Astrocyte (in vitro differentiated cells and primary cell): Measurements from ENCODE around the gene TST. TPM values are rescaled to one million over a fixed set of nuclear protein-coding genes. Genes with fewer than 3 reads are reported as not detected.
A peak's percentile ranks its signal among the peaks of the same experiment; 100 is the strongest.

Source experiments
- DNase-seq: peaks from one replicate; pipeline ENCODE4 v3.0.0-alpha.2; 2010; ENCODE audit warnings: low read depth
- FAIRE-seq: peaks from 2 replicates; lab custom pipeline; 2011; peaks lifted over from hg19 to GRCh38; lab: Jason Lieb, UNC
- H2AFZ ChIP-seq: 2 replicates; pipeline ENCODE4 v1.6.0; 2012; ENCODE audit warnings: low read depth, low read length, inconsistent platforms
- H3K27ac ChIP-seq: 2 replicates; pipeline ENCODE4 v1.5.1; 2011; ENCODE audit warnings: low read depth, low read length, inconsistent platforms
- H3K27me3 ChIP-seq: 2 replicates; pipeline ENCODE4 v1.6.0; 2011; ENCODE audit warnings: low read length, inconsistent platforms; ENCODE audit not compliant: insufficient read depth
- H3K36me3 ChIP-seq: 2 replicates; pipeline ENCODE4 v1.5.1; 2011; ENCODE audit warnings: low read length, inconsistent platforms; ENCODE audit not compliant: insufficient read depth
- H3K4me1 ChIP-seq: 2 replicates; pipeline ENCODE4 v1.5.1; 2011; ENCODE audit warnings: low read length, inconsistent platforms; ENCODE audit not compliant: insufficient read depth
- H3K4me2 ChIP-seq: 2 replicates; pipeline ENCODE4 v1.6.0; 2012; ENCODE audit warnings: low read length, inconsistent platforms
- H3K4me3 ChIP-seq: 2 replicates; pipeline ENCODE4 v1.5.1; 2011; ENCODE audit warnings: low read depth, mild to moderate bottlenecking, low read length, inconsistent platforms; ENCODE audit not compliant: insufficient read depth
- H3K79me2 ChIP-seq: 2 replicates; pipeline ENCODE4 v1.6.0; 2012; ENCODE audit warnings: mild to moderate bottlenecking, low read length, inconsistent platforms; ENCODE audit not compliant: insufficient read depth
- H3K9ac ChIP-seq: 2 replicates; pipeline ENCODE4 v1.6.0; 2012; ENCODE audit warnings: mild to moderate bottlenecking, low read length, inconsistent platforms
- H3K9me3 ChIP-seq: 2 replicates; pipeline ENCODE4 v1.5.1; 2012; ENCODE audit warnings: low read depth, mild to moderate bottlenecking, low read length, inconsistent platforms; ENCODE audit not compliant: insufficient read depth
- H4K20me1 ChIP-seq: 2 replicates; pipeline ENCODE4 v1.6.0; 2012; ENCODE audit warnings: low read length, inconsistent platforms; ENCODE audit not compliant: insufficient read depth
- H3K27ac Mint-ChIP-seq: one replicate; pipeline ENCODE4 v1.8.0; 2021; ENCODE audit warnings: mild to moderate bottlenecking, mixed read lengths; ENCODE audit not compliant: unreplicated experiment
- H3K27me3 Mint-ChIP-seq: one replicate; pipeline ENCODE4 v1.8.0; 2021; ENCODE audit warnings: low read depth, mixed read lengths; ENCODE audit not compliant: unreplicated experiment
- H3K36me3 Mint-ChIP-seq: one replicate; pipeline ENCODE4 v1.8.0; 2021; ENCODE audit warnings: low read depth, mixed read lengths; ENCODE audit not compliant: unreplicated experiment
- H3K4me1 Mint-ChIP-seq: one replicate; pipeline ENCODE4 v1.8.0; 2021; ENCODE audit warnings: low read depth, mixed read lengths; ENCODE audit not compliant: unreplicated experiment
- H3K4me3 Mint-ChIP-seq: one replicate; pipeline ENCODE4 v1.8.0; 2021; ENCODE audit warnings: mild to moderate bottlenecking, moderate library complexity, mixed read lengths; ENCODE audit not compliant: unreplicated experiment
- H3K9me3 Mint-ChIP-seq: one replicate; pipeline ENCODE4 v1.8.0; 2021; ENCODE audit warnings: mild to moderate bottlenecking, mixed read lengths; ENCODE audit not compliant: unreplicated experiment
- CTCF ChIP-seq: IDR thresholded peaks from 2 replicates; pipeline ENCODE4 v1.5.1; 2011; ENCODE audit warnings: low read depth, mild to moderate bottlenecking, inconsistent platforms, low read length, moderate library complexity; ENCODE audit not compliant: insufficient read depth
- EZH2 ChIP-seq: IDR thresholded peaks from 2 replicates; pipeline ENCODE4 v1.6.1; 2012; ENCODE audit warnings: mild to moderate bottlenecking, low read length, inconsistent platforms; ENCODE audit not compliant: insufficient read depth
- total RNA-seq: library from RNA; stranded (reverse); gene quantifications from 2 replicates; pipeline ENCODE4 v1.2.1, GENCODE V29; 2021

TST gene
- total RNA-seq, 1 donor from 2014 or later = 32.2 TPM

DNA sequence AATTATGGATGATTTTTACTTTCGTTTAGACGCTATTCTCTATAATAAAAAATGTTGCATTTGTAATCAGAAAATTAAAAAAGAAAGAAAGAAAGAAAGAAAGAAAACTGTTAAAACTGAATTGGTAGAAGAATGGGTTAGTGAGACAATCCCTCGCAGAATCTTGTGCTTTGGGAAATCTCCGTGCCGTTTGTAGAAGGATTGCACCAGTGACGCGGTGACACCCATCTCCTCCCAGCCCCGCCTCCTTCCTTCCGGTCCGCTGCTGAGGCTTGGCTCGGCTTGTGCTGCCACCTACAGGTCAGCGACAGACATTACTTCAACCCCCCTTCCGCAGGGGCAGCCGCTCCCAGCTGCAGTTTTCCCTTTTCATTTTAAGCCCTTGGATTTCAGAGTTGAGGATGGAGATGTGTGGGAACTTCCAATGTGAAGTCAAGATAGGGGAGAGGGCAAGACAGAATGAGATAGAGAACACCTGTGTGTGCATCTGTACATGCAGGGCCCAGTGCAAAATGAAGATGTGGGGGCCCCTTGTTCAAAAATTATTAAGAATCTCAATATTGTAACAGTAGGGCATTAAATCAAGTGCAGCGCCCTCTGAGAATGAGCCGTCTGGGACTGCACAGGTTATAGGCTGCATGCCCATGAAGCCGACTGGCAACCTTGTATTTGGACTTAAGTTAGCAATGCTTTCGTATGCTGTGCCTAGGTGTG lies 41.1 kb downstream of the TST start:
- peak overlapping the region; percentile 1 for H3K9ac ChIP-seq
- H3K9me3 Mint-ChIP-seq = peaks cover 3% of the 10 kb centered on the region
- H2AFZ ChIP-seq = peak overlapping the region; percentile 72
- TF ChIP-seq EZH2 (no peak), CTCF (peak; percentile 75)
- H3K27ac Mint-ChIP-seq = no peak overlapping the region
- H3K4me3 Mint-ChIP-seq = peak overlapping the region; percentile 77
- H3K9me3 ChIP-seq = no peaks in the 10 kb centered on the region
- H3K4me2 ChIP-seq = peak overlapping the region; percentile 85
- no peaks in the 10 kb centered on the region for H3K4me1 ChIP-seq
- peaks cover 34% of the 10 kb centered on the region for H3K27me3 Mint-ChIP-seq
- H3K4me1 Mint-ChIP-seq = peaks cover 1% of the 10 kb centered on the region
- FAIRE-seq (peak; percentile 87), DNase-seq (peak; percentile 52)
- no peak overlapping the region for H3K27ac ChIP-seq
- H3K4me3 ChIP-seq = peak overlapping the region; percentile 48
- H3K36me3 Mint-ChIP-seq = no peaks in the 10 kb centered on the region
- no peaks in the 10 kb centered on the region for H4K20me1 ChIP-seq
- H3K36me3 ChIP-seq = no peaks in the 10 kb centered on the region
- H3K27me3 ChIP-seq = peaks cover 4% of the 10 kb centered on the region
- no peaks in the 10 kb centered on the region for H3K79me2 ChIP-seq

DNA sequence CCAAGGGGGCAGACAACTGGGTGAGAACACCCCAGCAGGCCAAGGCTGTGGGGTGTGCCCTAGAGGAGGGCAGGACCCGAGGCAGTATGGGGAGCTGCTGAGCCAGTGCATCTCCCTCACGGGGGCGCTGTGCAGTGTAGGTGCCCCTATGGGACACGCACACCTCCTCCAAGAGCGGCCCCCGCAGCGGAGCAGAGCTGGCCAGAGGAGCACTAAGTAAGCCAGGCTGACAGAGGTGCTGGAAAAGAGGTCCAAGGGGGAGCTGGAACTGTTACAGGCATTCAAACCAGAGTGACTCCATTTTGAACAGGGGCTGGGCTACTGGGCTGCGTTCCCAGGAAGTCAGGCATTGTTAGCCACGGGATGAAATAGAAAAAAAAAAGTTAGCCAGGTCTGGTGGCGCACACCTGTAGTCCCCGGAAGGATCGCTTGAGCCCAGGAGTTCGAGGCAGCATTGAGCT lies 41.8 kb downstream of the TST start:
- no peaks in the 10 kb centered on the region for H3K79me2 ChIP-seq
- peak overlapping the region; percentile 1 for H3K9ac ChIP-seq
- H3K27me3 ChIP-seq = peaks cover 2% of the 10 kb centered on the region
- H3K4me1 ChIP-seq = no peaks in the 10 kb centered on the region
- peak overlapping the region; percentile 77 for H3K4me3 Mint-ChIP-seq
- H3K4me1 Mint-ChIP-seq = peaks cover 1% of the 10 kb centered on the region
- peaks cover 3% of the 10 kb centered on the region for H3K9me3 Mint-ChIP-seq
- peak overlapping the region; percentile 85 for H3K4me2 ChIP-seq
- no peaks in the 10 kb centered on the region for H3K9me3 ChIP-seq
- peak; percentile 5 for DNase-seq
- H3K27ac Mint-ChIP-seq = peak overlapping the region; percentile 69
- no peaks in the 10 kb centered on the region for H4K20me1 ChIP-seq
- FAIRE-seq = no peak
- no peaks in the 10 kb centered on the region for H3K36me3 ChIP-seq
- H3K27ac ChIP-seq = no peak overlapping the region
- peak overlapping the region; percentile 48 for H3K4me3 ChIP-seq
- peak overlapping the region; percentile 72 for H2AFZ ChIP-seq
- TF ChIP-seq CTCF = peak; percentile 25
- TF ChIP-seq EZH2 = no peak
- H3K27me3 Mint-ChIP-seq = peaks cover 32% of the 10 kb centered on the region
- H3K36me3 Mint-ChIP-seq = no peaks in the 10 kb centered on the region

- peak overlapping the region; percentile 34 for H3K27ac Mint-ChIP-seq
- H3K27me3 Mint-ChIP-seq = peaks cover 33% of the 10 kb centered on the region
- TF ChIP-seq EZH2 = no peak
- TF ChIP-seq CTCF = no peak
- peaks cover 1% of the 10 kb centered on the region for H3K4me1 Mint-ChIP-seq
- H3K4me3 Mint-ChIP-seq = no peak overlapping the region
- no peaks in the 10 kb centered on the region for H3K36me3 ChIP-seq
- H4K20me1 ChIP-seq = no peaks in the 10 kb centered on the region
- no peak overlapping the region for H3K4me2 ChIP-seq
- H3K27me3 ChIP-seq = peaks cover 2% of the 10 kb centered on the region
- DNase-seq (no peak), FAIRE-seq (no peak)
- H3K27ac ChIP-seq = no peak overlapping the region
- H3K9me3 ChIP-seq = no peaks in the 10 kb centered on the region
- H3K79me2 ChIP-seq = no peaks in the 10 kb centered on the region
- H2AFZ ChIP-seq = no peak overlapping the region
- peaks cover 3% of the 10 kb centered on the region for H3K9me3 Mint-ChIP-seq
- no peak overlapping the region for H3K9ac ChIP-seq
- H3K36me3 Mint-ChIP-seq = no peaks in the 10 kb centered on the region
- no peak overlapping the region for H3K4me3 ChIP-seq
- no peaks in the 10 kb centered on the region for H3K4me1 ChIP-seq
Observed at GRCh38 chr22:36976606-36977005, 42.6 kb downstream of the TST start.
